ENCODE results near the gene IYD.

Gene IYD

DNA sequence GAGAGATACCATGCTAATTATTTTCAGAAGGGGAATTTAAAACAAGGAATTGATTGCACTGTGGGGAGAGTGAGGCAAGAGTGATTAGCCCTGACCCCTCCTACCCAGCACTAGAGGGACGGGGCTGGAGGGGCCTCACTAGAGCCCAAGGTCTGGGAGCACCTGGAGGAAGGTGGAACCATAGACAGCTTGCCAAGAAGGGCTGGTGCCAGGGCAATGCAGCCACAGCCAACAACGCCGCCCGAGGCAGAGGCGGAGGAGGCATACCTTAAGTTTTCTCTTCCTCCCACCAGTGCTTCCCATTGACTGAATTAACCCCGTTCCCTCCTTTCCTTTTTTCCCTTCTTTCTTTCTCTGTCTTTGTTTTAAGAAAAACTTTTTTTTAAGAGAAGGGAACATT is 40.0 kb downstream of the IYD start:
- no peaks in the 10 kb centered on the region for H3K27me3 ChIP-seq (ENCODE audit: control insufficient read depth, insufficient read depth, low read length)
- H3K27ac ChIP-seq (ENCODE audit: low read length), result no peak overlapping the region
- no peak overlapping the region for H3K9ac ChIP-seq (ENCODE audit: low read length)
- H3K4me1 ChIP-seq (ENCODE audit: control insufficient read depth, low read depth, low read length), result no peaks in the 10 kb centered on the region
- H3K9me3 ChIP-seq (ENCODE audit: control insufficient read depth, low read depth, low read length), result no peaks in the 10 kb centered on the region
- no peaks in the 10 kb centered on the region for H3K36me3 ChIP-seq (ENCODE audit: control insufficient read depth, low read depth, low read length)
- no peak overlapping the region for H3K4me3 ChIP-seq (ENCODE audit: low read length)

- H3K9me3 ChIP-seq (ENCODE audit: control insufficient read depth, low read depth, low read length), result no peaks in the 10 kb centered on the region
- H3K4me1 ChIP-seq (ENCODE audit: control insufficient read depth, low read depth, low read length), result no peaks in the 10 kb centered on the region
- no peaks in the 10 kb centered on the region for H3K36me3 ChIP-seq (ENCODE audit: control insufficient read depth, low read depth, low read length)
- no peaks in the 10 kb centered on the region for H3K27me3 ChIP-seq (ENCODE audit: control insufficient read depth, insufficient read depth, low read length)
- no peak overlapping the region for H3K27ac ChIP-seq (ENCODE audit: low read length)
- no peak overlapping the region for H3K4me3 ChIP-seq (ENCODE audit: low read length)
- no peak overlapping the region for H3K9ac ChIP-seq (ENCODE audit: low read length)
These were observed 40.8 kb downstream of the IYD start for GRCh38 chr6:150409576-150410066.

GRCh38 chr6:150410399-150410798 is 41.6 kb downstream of the IYD start:
- Histone ChIP-seq H3K4me1 (ENCODE audit: control insufficient read depth, low read depth, low read length) (no peaks in the 10 kb centered on the region), H3K36me3 (ENCODE audit: control insufficient read depth, low read depth, low read length) (no peaks in the 10 kb centered on the region), H3K9ac (ENCODE audit: low read length) (no peak overlapping the region), H3K9me3 (ENCODE audit: control insufficient read depth, low read depth, low read length) (no peaks in the 10 kb centered on the region), H3K4me3 (ENCODE audit: low read length) (no peak overlapping the region), H3K27me3 (ENCODE audit: control insufficient read depth, insufficient read depth, low read length) (no peaks in the 10 kb centered on the region), H3K27ac (ENCODE audit: low read length) (no peak overlapping the region)

GRCh38 chr6:150410906-150411305 is 42.1 kb downstream of the IYD start:
- H3K4me1 ChIP-seq (ENCODE audit: control insufficient read depth, low read depth, low read length), result no peaks in the 10 kb centered on the region
- H3K27me3 ChIP-seq (ENCODE audit: control insufficient read depth, insufficient read depth, low read length), result no peaks in the 10 kb centered on the region
- no peak overlapping the region for H3K9ac ChIP-seq (ENCODE audit: low read length)
- no peaks in the 10 kb centered on the region for H3K9me3 ChIP-seq (ENCODE audit: control insufficient read depth, low read depth, low read length)
- H3K27ac ChIP-seq (ENCODE audit: low read length), result no peak overlapping the region
- H3K36me3 ChIP-seq (ENCODE audit: control insufficient read depth, low read depth, low read length), result no peaks in the 10 kb centered on the region
- no peak overlapping the region for H3K4me3 ChIP-seq (ENCODE audit: low read length)

DNA sequence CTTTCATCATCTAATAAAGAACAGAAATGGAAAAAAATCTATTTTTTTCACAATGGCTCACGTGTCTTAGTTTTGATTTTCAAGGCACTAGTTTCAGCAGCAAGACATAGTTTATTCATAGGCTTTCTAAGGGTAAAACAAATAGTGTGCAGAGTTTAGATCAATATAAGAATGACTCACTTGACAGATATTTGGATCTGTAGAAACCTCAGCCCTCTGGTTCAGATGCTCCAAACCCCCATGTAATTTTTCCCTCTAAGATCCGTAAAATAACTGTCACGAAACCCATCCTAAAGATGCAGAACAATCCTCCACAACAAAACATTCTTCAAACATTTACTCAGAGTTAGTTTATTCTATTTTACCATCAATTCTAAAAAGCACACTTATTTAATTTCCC is 43.4 kb downstream of the IYD start:
- Histone ChIP-seq H3K4me3 (ENCODE audit: low read length) (no peak overlapping the region), H3K27ac (ENCODE audit: low read length) (no peak overlapping the region), H3K9me3 (ENCODE audit: control insufficient read depth, low read depth, low read length) (no peaks in the 10 kb centered on the region), H3K4me1 (ENCODE audit: control insufficient read depth, low read depth, low read length) (no peaks in the 10 kb centered on the region), H3K36me3 (ENCODE audit: control insufficient read depth, low read depth, low read length) (no peaks in the 10 kb centered on the region), H3K9ac (ENCODE audit: low read length) (no peak overlapping the region), H3K27me3 (ENCODE audit: control insufficient read depth, insufficient read depth, low read length) (no peaks in the 10 kb centered on the region)

DNA sequence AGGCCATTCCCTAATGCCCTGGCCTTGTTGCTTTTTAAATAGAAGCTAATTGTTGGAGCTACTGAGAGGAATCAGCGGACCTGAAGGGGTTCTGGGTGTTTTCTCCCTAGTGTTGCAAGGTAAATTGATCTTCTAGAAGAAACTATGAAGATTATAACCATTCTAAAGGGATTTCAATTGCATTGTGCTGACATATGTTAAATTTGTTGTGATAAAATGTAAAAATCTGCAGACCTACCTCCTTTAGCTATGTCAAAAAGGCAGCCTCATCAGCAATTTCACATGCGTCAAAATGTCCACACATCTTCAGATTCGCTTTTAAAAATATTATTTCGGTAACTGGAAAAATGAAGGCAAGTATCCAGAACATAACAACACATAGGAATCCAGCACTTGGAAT is 44.4 kb downstream of the IYD start:
- Histone ChIP-seq H3K27ac (ENCODE audit: low read length) (no peak overlapping the region), H3K4me3 (ENCODE audit: low read length) (no peak overlapping the region), H3K36me3 (ENCODE audit: control insufficient read depth, low read depth, low read length) (no peaks in the 10 kb centered on the region), H3K9ac (ENCODE audit: low read length) (no peak overlapping the region), H3K9me3 (ENCODE audit: control insufficient read depth, low read depth, low read length) (no peaks in the 10 kb centered on the region), H3K4me1 (ENCODE audit: control insufficient read depth, low read depth, low read length) (no peaks in the 10 kb centered on the region), H3K27me3 (ENCODE audit: control insufficient read depth, insufficient read depth, low read length) (no peaks in the 10 kb centered on the region)

GRCh38 chr6:150413781-150414281 is 45.0 kb downstream of the IYD start:
- H3K27me3 ChIP-seq (ENCODE audit: control insufficient read depth, insufficient read depth, low read length), result no peaks in the 10 kb centered on the region
- H3K9ac ChIP-seq (ENCODE audit: low read length), result no peak overlapping the region
- H3K4me1 ChIP-seq (ENCODE audit: control insufficient read depth, low read depth, low read length), result peaks cover 5% of the 10 kb centered on the region
- H3K27ac ChIP-seq (ENCODE audit: low read length), result no peak overlapping the region
- no peak overlapping the region for H3K4me3 ChIP-seq (ENCODE audit: low read length)
- H3K9me3 ChIP-seq (ENCODE audit: control insufficient read depth, low read depth, low read length), result no peaks in the 10 kb centered on the region
- no peaks in the 10 kb centered on the region for H3K36me3 ChIP-seq (ENCODE audit: control insufficient read depth, low read depth, low read length)

DNA sequence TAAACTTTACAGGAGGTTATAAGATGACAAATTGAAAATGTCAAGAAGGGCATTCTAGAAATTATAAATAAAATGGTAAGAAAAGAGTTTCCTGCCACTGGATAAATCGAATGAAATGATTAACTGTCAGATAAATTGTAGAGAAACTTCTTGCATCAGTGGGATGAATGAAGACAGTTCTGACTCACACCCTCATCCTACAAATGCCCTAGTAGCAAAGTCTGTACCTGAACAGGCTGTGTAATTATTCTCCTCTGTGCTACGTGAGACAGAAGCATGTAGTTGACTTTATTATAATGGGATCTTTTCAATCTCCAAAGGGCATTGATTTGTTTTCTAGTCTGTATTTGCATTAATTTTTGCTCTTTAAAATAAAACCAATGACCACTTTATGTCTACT is 47.3 kb downstream of the IYD start:
- Histone ChIP-seq H3K27me3 (ENCODE audit: control insufficient read depth, insufficient read depth, low read length) (no peaks in the 10 kb centered on the region), H3K4me3 (ENCODE audit: low read length) (no peak overlapping the region), H3K9ac (ENCODE audit: low read length) (no peak overlapping the region), H3K36me3 (ENCODE audit: control insufficient read depth, low read depth, low read length) (no peaks in the 10 kb centered on the region), H3K9me3 (ENCODE audit: control insufficient read depth, low read depth, low read length) (no peaks in the 10 kb centered on the region), H3K27ac (ENCODE audit: low read length) (no peak overlapping the region), H3K4me1 (ENCODE audit: control insufficient read depth, low read depth, low read length) (peaks cover 5% of the 10 kb centered on the region)

DNA sequence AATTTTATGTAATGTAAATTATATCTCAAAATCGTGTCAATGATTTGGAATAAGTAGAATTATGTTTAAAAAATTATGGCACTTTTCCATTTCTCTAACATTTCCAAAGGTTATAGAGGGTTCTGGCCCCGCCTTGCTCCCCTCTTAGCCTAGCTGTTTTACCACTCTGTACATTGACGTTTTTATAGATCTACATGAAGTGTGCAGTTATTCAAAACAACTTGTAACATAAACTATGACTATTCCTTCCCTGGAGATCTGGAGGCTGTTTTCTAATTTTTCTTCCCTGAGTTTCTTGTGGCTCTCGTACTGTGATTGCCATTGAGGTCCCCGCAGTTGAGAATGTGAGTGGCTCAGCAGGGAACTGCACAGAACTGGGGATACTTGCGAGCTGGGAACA is 48.4 kb downstream of the IYD start:
- peaks cover 5% of the 10 kb centered on the region for H3K4me1 ChIP-seq (ENCODE audit: control insufficient read depth, low read depth, low read length)
- no peaks in the 10 kb centered on the region for H3K27me3 ChIP-seq (ENCODE audit: control insufficient read depth, insufficient read depth, low read length)
- no peaks in the 10 kb centered on the region for H3K9me3 ChIP-seq (ENCODE audit: control insufficient read depth, low read depth, low read length)
- H3K4me3 ChIP-seq (ENCODE audit: low read length), result no peak overlapping the region
- no peak overlapping the region for H3K27ac ChIP-seq (ENCODE audit: low read length)
- H3K36me3 ChIP-seq (ENCODE audit: control insufficient read depth, low read depth, low read length), result no peaks in the 10 kb centered on the region
- no peak overlapping the region for H3K9ac ChIP-seq (ENCODE audit: low read length)

- no peaks in the 10 kb centered on the region for H3K36me3 ChIP-seq (ENCODE audit: control insufficient read depth, low read depth, low read length)
- no peaks in the 10 kb centered on the region for H3K9me3 ChIP-seq (ENCODE audit: control insufficient read depth, low read depth, low read length)
- no peak overlapping the region for H3K9ac ChIP-seq (ENCODE audit: low read length)
- no peak overlapping the region for H3K27ac ChIP-seq (ENCODE audit: low read length)
- H3K4me3 ChIP-seq (ENCODE audit: low read length), result no peak overlapping the region
- peaks cover 5% of the 10 kb centered on the region for H3K4me1 ChIP-seq (ENCODE audit: control insufficient read depth, low read depth, low read length)
- no peaks in the 10 kb centered on the region for H3K27me3 ChIP-seq (ENCODE audit: control insufficient read depth, insufficient read depth, low read length)
These were observed 49.4 kb downstream of the IYD start for GRCh38 chr6:150417899-150418826.

DNA sequence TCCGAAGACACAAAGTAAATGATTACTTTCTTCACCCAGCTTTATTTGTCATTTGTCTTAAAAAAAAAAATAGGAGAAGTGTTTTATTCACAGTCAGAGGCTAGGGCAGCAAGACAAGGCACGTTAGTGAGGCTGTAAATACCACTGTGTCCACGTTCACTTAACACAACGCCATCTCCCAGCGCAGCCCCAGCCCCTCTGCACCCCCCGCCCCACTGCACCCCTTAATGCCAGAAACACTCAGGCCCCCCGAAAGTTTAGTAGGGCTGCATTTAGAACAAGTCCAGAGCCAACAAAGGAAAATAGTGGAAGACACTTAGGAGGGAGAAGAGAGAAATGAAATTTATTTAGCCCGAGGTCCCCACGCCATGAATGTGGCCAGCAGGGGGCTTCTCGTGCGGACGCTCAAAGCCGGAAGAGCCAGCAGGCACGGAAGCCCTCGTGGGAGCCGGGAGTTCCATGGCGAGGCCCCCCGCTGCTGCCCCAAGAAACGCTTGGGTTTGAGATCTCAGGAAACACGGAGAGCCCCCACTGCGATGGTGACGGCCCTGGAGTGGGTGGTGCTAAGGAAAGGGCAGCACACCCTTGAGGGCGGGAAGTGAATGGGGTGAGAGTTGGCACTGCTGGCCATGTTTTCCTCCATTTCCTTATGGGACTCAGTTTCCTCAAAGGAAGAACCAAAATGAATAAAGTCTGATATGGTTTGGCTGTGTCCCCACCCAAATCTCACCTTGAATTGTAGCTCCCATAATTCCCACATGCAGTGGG is 50.2 kb downstream of the IYD start:
- Histone ChIP-seq H3K27me3 (ENCODE audit: control insufficient read depth, insufficient read depth, low read length) (no peaks in the 10 kb centered on the region), H3K9me3 (ENCODE audit: control insufficient read depth, low read depth, low read length) (no peaks in the 10 kb centered on the region), H3K36me3 (ENCODE audit: control insufficient read depth, low read depth, low read length) (no peaks in the 10 kb centered on the region), H3K27ac (ENCODE audit: low read length) (no peak overlapping the region), H3K4me3 (ENCODE audit: low read length) (peak overlapping the region; percentile 24), H3K4me1 (ENCODE audit: control insufficient read depth, low read depth, low read length) (peaks cover 5% of the 10 kb centered on the region), H3K9ac (ENCODE audit: low read length) (no peak overlapping the region)
